ENCODE measurements around the gene TRNAU1AP.

Gene TRNAU1AP

GRCh38 chr1:28552758-28553663, at the start of gene TRNAU1AP:
TSS of gene TRNAU1AP (plus strand) at chr1:28553085. CDS start at chr1:28553111, 26 bp downstream.
- TF ChIP-seq, protein P1, sequence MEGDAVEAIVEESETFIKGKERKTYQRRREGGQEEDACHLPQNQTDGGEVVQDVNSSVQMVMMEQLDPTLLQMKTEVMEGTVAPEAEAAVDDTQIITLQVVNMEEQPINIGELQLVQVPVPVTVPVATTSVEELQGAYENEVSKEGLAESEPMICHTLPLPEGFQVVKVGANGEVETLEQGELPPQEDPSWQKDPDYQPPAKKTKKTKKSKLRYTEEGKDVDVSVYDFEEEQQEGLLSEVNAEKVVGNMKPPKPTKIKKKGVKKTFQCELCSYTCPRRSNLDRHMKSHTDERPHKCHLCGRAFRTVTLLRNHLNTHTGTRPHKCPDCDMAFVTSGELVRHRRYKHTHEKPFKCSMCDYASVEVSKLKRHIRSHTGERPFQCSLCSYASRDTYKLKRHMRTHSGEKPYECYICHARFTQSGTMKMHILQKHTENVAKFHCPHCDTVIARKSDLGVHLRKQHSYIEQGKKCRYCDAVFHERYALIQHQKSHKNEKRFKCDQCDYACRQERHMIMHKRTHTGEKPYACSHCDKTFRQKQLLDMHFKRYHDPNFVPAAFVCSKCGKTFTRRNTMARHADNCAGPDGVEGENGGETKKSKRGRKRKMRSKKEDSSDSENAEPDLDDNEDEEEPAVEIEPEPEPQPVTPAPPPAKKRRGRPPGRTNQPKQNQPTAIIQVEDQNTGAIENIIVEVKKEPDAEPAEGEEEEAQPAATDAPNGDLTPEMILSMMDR (IDR thresholded peaks at IDR 0.05; ENCODE audit: low read depth, low read length, missing control alignments) = no peak
- peak; percentile 85 for DNase-seq (ENCODE audit: extremely low read depth, low read depth)
- H3K4me3 ChIP-seq (replicated peaks; ENCODE audit: low read depth, low read length) = peak within 1 kb of the TSS; percentile 96

- DNase-seq (ENCODE audit: extremely low read depth, low read depth) = no peak
- TF ChIP-seq, protein P1 (IDR thresholded peaks at IDR 0.05; ENCODE audit: low read depth, low read length, missing control alignments) = no peak
- no peak overlapping the region for H3K4me3 ChIP-seq (replicated peaks; ENCODE audit: low read depth, low read length)
Measured at GRCh38 chr1:28503117-28503516, 49.8 kb upstream of the TRNAU1AP start.

DNA sequence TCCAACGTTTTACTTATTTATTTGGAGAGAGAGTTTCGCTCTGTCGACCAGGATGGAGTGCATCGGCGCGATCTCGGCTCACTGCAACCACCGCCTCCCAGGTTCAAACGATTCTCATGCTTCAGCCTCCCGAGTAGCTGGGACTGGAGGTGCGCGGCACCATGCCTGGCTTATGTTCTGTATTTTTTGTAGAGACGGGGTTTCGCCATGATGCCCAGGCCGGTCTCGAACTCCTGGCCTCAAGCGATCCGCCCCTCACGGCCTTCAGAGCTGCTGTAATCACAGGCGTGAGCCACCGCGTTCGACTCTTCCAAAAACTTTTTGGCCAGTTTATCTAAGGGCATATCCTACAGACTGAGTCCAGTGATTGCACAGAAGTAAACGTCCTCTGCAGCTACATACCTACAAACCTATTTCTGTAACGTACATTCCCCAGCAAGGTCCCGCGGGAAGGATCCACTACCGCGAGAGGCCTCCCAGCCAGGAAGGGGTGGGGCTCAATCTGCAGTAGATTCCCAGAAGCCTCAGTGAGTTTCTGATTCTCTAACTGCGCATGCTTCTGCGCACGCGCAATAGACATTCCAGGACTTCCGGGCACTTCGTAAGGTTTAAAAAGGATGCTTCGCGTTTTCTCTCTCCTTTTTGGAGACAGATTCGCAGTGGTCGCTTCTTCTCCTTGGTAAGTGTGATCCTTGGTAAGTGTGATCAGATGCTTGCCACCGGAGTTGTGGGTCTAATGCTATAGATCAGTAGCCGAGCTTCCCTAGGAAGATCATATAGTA, 47.3 kb upstream of the TRNAU1AP start, which contains the start of gene RCC1:
TSS of gene RCC1 (plus strand) at position 638 of the 782 bp plus-strand sequence. CDS start 23,824 bp downstream, outside the sequence.
- TF ChIP-seq, protein P1 (IDR thresholded peaks at IDR 0.05; ENCODE audit: low read depth, low read length, missing control alignments) = no peak
- peak within 1 kb of the TSS; percentile 70 for H3K4me3 ChIP-seq (replicated peaks; ENCODE audit: low read depth, low read length)
- peak; percentile 99 for DNase-seq (ENCODE audit: extremely low read depth, low read depth)

DNA sequence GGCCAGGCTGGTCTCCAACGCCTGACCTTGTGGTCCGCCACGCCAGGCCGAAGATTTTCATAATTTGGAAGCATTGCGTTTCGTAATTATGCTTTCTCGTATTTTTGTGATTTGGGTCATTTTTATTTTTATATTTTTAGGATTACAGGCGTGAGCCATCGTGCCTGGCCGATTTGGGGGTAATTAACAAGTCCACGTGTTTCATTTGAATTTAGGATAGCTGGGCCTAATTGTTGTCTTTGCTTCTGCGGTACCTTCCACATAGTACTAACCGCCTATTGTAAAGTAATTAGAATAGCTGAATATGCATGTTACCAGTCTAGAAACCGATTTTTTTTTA, 46.0 kb upstream of the TRNAU1AP start:
- no peak for DNase-seq (ENCODE audit: extremely low read depth, low read depth)
- H3K4me3 ChIP-seq (replicated peaks; ENCODE audit: low read depth, low read length) = peak overlapping the region; percentile 70
- TF ChIP-seq, protein P1 (IDR thresholded peaks at IDR 0.05; ENCODE audit: low read depth, low read length, missing control alignments) = no peak

DNA sequence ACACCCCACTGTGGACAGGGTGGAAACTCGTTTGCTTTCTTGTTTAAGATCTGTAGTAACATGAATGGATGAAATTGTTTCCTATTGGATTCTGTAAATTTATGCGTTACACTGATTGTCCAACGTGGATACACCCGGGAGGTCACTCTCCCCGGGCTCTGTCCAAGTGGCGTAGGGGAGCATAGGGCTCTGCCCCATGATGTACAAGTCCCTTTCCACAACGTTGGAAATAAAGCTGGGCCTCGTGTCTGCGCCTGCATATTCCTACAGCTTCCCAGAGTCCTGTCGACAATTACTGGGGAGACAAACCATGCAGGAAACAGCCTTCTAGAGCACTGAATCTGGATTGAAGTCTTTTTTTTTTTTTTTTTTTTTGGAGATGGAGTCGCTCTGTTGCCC, 45.6 kb upstream of the TRNAU1AP start:
- peak overlapping the region; percentile 70 for H3K4me3 ChIP-seq (replicated peaks; ENCODE audit: low read depth, low read length)
- no peak for DNase-seq (ENCODE audit: extremely low read depth, low read depth)
- TF ChIP-seq, protein P1 (IDR thresholded peaks at IDR 0.05; ENCODE audit: low read depth, low read length, missing control alignments) = no peak

- no peak for DNase-seq (ENCODE audit: extremely low read depth, low read depth)
- TF ChIP-seq, protein P1 (IDR thresholded peaks at IDR 0.05; ENCODE audit: low read depth, low read length, missing control alignments) = no peak
- H3K4me3 ChIP-seq (replicated peaks; ENCODE audit: low read depth, low read length) = peak overlapping the region; percentile 70
Measured at GRCh38 chr1:28507646-28508434, 45.0 kb upstream of the TRNAU1AP start.

All from HFF-Myc (cell line).